Ectodermal cell (in vitro differentiated cells): ENCODE measurements around the gene SPATA2L.

Source experiments
- H3K27ac ChIP-seq: 2 replicates; pipeline ENCODE4 v1.7.0; 2013; ENCODE audit warnings: mild to moderate bottlenecking, low read depth, low read length; ENCODE audit not compliant: insufficient read depth, poor library complexity, severe bottlenecking
- H3K27me3 ChIP-seq: 2 replicates; pipeline ENCODE4 v1.7.0; 2013; ENCODE audit warnings: mild to moderate bottlenecking, low read length; ENCODE audit not compliant: insufficient read depth, control insufficient read depth, poor library complexity, severe bottlenecking
- H3K36me3 ChIP-seq: one replicate; pipeline ENCODE4 v1.7.0; 2013; ENCODE audit warnings: low read length; ENCODE audit not compliant: control insufficient read depth, insufficient read depth
- H3K4me1 ChIP-seq: one replicate; pipeline ENCODE4 v1.7.0; 2013; ENCODE audit warnings: low read length; ENCODE audit not compliant: control insufficient read depth, insufficient read depth
- H3K4me3 ChIP-seq: 2 replicates; pipeline ENCODE4 v1.7.0; 2013; ENCODE audit warnings: low read depth, low read length, control low read depth; ENCODE audit not compliant: insufficient read depth
- H3K9me3 ChIP-seq: 2 replicates; pipeline ENCODE4 v1.7.0; 2013; ENCODE audit warnings: mild to moderate bottlenecking, low read length, moderate library complexity; ENCODE audit not compliant: control insufficient read depth
- WGBS, 2 experiments: methylation state at CpG; one replicate each; pipeline ENCODE4 v1.1.7; 2013; ENCODE audit warnings: missing lambda C conversion rate in 2 of 2; 5-methylcytosine and 5-hydroxymethylcytosine counted together

SPATA2L gene

DNA sequence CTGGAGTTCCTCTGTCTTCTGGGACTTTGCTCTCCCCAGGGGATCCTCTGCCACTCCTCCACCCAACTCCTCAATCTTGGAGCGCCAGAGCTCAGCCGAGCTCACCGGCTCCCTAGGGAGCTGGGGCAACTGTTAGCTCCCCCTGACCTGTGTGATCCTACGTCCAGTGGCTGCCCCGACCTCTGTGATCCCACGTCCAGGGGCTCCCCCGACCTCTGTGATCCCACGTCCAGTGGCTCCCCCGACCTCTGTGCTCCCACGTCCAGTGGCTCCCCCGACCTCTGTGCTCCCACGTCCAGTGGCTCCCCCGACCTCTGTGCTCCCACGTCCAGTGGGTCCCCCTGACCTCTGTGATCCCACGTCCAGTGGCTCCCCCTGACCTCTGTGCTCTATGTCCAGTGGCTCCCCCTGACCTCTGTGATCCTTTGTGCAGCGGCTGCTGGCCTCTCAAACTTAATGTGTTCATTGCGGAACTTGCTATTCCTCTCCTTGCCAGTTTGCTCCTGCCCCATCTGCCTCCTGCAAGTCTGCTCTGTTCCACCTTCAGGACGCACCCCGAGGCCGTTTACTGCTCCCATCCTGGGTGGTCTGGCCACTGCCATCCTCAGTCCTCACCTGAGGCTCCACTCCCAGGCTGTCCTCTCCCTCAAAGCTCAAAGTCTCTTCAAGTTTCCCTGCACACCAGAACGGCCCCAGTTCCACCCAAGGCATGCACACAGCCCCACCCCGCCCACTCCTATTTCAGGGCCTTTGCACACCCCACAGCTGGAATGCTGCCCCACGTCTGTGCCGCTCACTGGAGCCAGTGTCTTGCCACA, 16.4 kb upstream of the SPATA2L start:
- Histone ChIP-seq H3K36me3 (peaks cover 3% of the 10 kb centered on the region), H3K4me3 (no peak overlapping the region), H3K4me1 (peaks cover 17% of the 10 kb centered on the region), H3K27me3 (peaks cover 31% of the 10 kb centered on the region), H3K27ac (no peak overlapping the region), H3K9me3 (no peaks in the 10 kb centered on the region)
- 93% methylated on average over 24 of the region's 24 CpGs for WGBS, 2 experiments

DNA sequence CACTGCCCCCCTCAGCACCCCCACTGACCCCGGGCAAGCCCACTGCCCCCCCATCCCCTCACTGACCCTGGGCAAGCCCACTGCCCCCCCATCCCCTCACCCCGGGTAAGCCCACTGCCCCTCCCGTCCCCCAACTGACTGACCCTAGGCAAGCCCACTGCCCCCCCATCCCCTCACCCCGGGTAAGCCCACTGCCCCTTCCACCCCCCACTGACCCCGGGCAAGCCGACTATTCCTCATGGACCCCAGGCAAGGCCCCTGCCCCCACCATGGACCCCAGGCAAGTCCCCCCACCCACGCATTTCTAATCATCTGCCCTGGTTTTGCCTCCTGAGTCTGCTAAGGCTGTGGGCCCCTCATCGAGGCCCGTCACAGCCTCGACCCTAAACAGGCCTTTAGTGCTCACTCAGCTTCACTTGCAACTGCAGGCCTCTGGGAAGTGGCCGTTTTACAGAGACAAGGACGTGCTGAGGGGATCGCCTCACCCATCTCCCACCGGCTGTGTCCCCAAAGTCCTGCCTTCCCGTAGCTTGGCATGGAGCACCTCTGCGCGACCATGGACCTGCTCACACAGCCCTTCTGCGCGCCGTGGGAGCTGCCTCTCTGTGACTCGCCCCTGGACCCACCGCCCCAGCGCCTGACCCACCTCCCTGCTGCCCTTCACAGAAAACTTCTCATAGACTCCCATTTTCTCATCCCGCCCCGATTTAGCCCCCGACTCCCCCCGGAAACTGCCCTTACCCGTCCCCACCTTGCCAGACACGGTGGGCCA, 15.6 kb upstream of the SPATA2L start:
- Histone ChIP-seq H3K36me3 (no peaks in the 10 kb centered on the region), H3K27me3 (peaks cover 24% of the 10 kb centered on the region), H3K4me1 (peaks cover 9% of the 10 kb centered on the region), H3K9me3 (no peaks in the 10 kb centered on the region), H3K27ac (no peak overlapping the region), H3K4me3 (no peak overlapping the region)
- WGBS, 2 experiments, result 94 to 95% methylated on average over 25 to 28 of the region's 29 CpGs

DNA sequence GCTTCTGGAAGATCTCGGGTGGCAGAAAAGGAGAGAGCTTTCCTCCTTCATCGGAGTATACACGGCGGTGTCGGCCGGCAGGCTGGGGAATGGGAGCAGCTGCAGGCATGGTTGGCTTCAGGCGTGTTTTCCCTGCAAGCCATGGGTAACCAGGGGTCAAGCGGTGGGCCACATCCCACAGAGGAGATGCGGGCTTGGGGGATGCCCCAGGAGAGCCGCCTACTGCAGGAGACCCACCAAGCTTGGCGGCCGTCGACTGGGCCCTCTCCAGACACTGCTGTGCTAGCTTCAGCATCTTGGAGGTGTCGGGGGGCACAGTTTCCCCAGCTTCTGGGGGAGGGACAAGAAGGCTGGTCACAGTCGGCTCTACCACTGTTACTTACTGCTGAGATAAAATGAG, 15.0 kb upstream of the SPATA2L start:
- peaks cover 6% of the 10 kb centered on the region for H3K4me1 ChIP-seq
- peaks cover 21% of the 10 kb centered on the region for H3K27me3 ChIP-seq
- no peaks in the 10 kb centered on the region for H3K9me3 ChIP-seq
- H3K4me3 ChIP-seq, result no peak overlapping the region
- WGBS, 2 experiments, result 93 to 94% methylated on average over 15 of the region's 15 CpGs
- H3K36me3 ChIP-seq, result no peaks in the 10 kb centered on the region
- H3K27ac ChIP-seq, result no peak overlapping the region

DNA sequence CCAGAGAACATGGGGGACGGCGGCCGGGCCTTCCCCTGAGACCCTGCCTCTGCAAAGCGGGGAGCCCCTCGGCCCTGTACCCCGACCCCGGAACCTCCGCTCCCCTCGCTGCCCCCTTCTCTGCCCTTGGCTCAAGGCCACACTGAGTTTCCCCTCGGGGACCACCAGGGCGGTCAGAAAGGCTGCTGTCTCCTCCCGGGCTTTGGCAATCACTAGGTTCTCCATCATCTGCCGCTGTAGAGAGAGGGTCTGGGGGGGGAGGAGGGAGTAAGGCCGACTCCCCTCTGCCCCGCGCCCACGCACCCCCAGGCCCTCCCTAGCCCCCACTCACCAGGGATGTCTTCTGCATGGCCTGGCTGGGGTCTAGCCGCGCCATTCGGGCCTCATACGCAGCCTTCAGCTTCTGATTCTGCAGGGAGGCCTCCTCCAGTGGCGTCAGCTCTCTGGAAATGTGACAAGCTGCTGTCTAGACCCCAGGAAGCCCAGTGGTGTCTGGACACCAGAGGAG, 10.8 kb upstream of the SPATA2L start:
- H3K4me1 ChIP-seq, result peaks cover 18% of the 10 kb centered on the region
- WGBS, 2 experiments, result 16 to 18% methylated on average over 22 of the region's 22 CpGs
- peak overlapping the region; percentile 64 for H3K4me3 ChIP-seq
- no peaks in the 10 kb centered on the region for H3K36me3 ChIP-seq
- peaks cover 5% of the 10 kb centered on the region for H3K27me3 ChIP-seq
- no peak overlapping the region for H3K27ac ChIP-seq
- no peaks in the 10 kb centered on the region for H3K9me3 ChIP-seq

DNA sequence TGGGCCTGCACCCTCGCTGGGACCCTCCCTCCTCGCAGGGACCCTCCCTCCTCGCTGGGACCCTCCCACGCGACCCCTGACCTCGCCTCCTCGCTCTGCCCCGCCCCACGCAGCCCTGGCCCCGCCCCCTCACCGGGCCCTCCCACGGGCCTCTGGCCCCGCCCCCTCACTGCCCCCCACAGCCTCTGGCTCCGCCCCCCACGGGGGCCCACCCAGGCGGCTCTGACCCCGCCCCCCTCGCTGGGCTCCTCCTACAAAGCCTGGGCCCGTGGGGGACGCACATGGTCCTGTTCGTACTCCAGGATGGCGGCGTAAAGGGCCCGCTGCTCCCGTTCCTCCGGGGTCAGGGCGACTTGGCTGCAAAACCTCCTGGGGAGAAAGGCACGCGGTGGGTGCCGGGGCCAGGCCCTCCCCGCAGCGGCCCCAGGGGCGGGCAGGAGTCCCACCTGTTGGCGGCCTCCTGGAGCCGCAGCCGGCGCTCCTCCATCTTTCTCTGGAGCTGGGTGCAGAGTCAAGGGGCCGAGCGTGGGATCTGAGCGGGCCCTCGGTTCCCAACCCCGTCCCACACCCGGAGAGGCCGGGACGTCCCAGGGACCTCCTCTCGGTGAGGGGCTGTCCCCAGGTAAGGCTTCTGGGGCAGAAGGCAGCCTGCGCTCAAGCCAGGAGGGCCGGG, 10.2 kb upstream of the SPATA2L start:
- Histone ChIP-seq H3K4me1 (peaks cover 18% of the 10 kb centered on the region), H3K4me3 (peak overlapping the region; percentile 64), H3K9me3 (no peaks in the 10 kb centered on the region), H3K27ac (no peak overlapping the region), H3K27me3 (peaks cover 5% of the 10 kb centered on the region), H3K36me3 (no peaks in the 10 kb centered on the region)
- 7 to 8% methylated on average over 43 to 45 of the region's 48 CpGs for WGBS, 2 experiments

DNA sequence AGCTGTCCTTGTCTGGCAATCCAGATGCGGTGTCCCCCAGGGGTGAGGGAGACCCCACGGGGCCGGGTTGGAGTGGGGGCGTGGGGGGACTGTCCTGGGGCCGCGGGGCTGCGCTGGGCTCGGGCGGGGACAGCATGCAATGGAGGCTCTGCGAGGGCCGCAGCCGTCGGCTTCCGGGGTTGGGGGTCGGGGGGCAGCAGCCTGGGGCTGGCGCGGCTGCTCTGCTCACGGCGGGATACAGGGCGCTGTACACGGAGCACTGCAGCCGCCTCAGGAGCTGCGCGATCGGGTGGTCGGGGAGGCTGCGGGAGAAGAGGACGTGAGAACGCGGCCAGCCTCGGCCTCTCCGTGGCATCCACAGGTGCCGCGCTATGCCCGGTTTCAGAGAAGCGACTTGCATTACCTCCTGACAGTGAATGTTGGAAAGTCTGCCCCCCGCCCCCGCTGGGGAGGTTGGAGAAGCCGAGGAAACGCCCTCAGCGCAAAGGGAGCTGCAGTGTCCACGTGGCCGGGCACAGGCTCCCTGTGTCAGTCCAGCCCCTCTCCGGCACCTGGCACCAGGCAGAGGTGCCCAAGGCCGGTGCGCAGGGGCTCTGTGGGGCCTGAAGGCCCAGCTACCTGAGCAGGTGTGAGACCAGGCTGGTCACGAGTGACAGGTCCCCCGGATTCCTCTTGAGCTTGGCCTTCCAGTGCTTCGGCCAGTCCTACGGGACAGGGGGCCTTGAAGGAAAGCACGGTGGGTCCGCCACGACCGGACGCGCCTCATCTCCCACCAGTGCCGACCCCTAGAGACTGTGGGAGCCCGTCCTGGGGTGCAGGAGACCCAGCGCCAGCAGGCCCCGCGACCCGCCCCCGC, 9.4 kb upstream of the SPATA2L start:
- H3K36me3 ChIP-seq, result no peaks in the 10 kb centered on the region
- H3K27ac ChIP-seq, result no peak overlapping the region
- no peak overlapping the region for H3K4me3 ChIP-seq
- peaks cover 18% of the 10 kb centered on the region for H3K4me1 ChIP-seq
- 93 to 94% methylated on average over 63 of the region's 63 CpGs for WGBS, 2 experiments
- H3K9me3 ChIP-seq, result no peaks in the 10 kb centered on the region
- H3K27me3 ChIP-seq, result peaks cover 5% of the 10 kb centered on the region

DNA sequence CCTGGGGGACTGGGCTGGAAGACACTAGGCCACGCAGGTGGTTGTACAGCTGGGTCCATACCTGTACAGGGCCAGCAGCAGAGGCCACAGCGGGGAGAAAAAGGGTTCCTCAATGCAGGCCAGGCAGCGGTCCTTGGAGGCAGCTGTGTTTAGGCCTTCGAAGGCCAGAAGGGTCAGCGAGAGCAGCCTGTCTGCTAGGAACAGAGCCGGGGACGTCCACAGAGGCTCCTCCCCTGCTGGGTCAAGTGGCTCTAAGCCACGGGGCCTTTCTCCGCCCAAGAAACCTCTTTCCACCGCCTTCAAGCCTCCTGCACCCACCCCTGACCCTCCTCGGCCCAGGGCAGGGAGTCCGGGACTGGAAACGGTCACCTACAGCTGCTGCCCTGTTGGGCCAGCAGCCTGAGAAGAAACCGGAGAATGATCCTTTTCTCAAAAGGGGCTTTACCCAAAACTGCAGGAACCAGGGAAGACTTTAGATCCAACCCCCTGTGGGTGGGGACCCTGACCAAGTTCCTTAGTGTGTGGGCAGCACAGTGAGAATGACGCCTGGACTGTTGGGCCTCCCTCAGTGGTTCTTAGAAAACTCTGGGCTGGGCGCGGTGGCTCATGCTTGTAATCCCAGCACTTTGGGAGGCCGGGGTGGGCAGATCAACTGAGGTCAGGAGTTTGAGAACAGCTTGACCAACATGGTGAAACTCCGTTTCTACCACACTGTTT, 8.4 kb upstream of the SPATA2L start:
- H3K27me3 ChIP-seq, result peaks cover 9% of the 10 kb centered on the region
- no peak overlapping the region for H3K4me3 ChIP-seq
- WGBS, 2 experiments, result 86% methylated on average over 19 of the region's 19 CpGs
- H3K9me3 ChIP-seq, result no peaks in the 10 kb centered on the region
- H3K36me3 ChIP-seq, result no peaks in the 10 kb centered on the region
- no peak overlapping the region for H3K27ac ChIP-seq
- peaks cover 18% of the 10 kb centered on the region for H3K4me1 ChIP-seq

DNA sequence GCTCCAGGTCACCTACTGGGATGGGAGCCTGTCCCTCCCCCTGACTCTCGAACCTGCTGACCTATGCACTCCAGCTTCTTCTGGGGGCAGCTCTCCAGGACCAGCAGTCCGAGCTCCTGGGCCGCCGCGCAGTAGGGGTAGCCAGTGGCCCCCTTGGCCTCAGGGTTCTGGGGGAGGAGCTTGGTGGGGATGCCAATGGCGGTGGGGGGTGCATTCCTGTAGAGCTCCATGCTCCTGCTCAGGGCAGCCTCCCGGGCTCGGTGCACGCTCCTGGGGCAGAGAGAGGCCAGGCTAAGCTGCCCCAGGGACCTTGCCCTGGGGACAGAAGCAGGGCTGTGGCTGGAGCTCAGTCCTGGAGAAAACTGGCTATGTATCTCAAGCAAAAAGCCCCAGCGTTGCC, 7.7 kb upstream of the SPATA2L start:
- Histone ChIP-seq H3K4me1 (peaks cover 18% of the 10 kb centered on the region), H3K9me3 (no peaks in the 10 kb centered on the region), H3K4me3 (no peak overlapping the region), H3K27me3 (peaks cover 13% of the 10 kb centered on the region), H3K27ac (no peak overlapping the region), H3K36me3 (no peaks in the 10 kb centered on the region)
- 55 to 64% methylated on average over 10 of the region's 10 CpGs for WGBS, 2 experiments

DNA sequence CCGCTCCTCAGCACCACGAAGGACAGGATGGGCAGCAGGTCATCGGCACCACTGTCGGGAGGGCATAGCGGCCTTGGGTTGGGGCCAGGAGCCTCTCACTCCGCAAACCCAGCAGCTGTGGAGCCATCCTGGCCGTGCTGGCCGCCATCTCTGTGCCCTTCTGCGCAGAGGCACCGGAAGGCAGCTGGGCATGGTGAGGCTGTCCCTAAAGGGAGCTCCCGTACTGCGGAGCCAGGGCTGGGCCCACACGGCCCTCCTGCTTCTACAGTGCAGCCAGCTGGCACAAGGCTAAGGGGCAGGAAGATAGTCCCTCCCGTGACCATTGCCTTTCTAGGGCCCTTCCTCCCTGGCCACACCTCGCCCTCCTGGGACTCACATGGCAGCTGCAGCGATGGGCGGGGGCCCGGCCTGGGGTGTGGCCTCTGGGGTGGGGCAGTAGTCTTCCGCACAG, 7.0 kb upstream of the SPATA2L start:
- Histone ChIP-seq H3K4me3 (no peak overlapping the region), H3K27ac (no peak overlapping the region), H3K36me3 (no peaks in the 10 kb centered on the region), H3K9me3 (no peaks in the 10 kb centered on the region), H3K27me3 (peaks cover 17% of the 10 kb centered on the region), H3K4me1 (peaks cover 18% of the 10 kb centered on the region)
- WGBS, 2 experiments, result 93% methylated on average over 19 of the region's 19 CpGs
